ENCODE measurements around the gene BICD1.
"Not testable (repeated sequence)": the region's sequence is repeated elsewhere in the genome, so short reads cannot be mapped to it uniquely, and the experiment has no call there.

Gene BICD1

DNA sequence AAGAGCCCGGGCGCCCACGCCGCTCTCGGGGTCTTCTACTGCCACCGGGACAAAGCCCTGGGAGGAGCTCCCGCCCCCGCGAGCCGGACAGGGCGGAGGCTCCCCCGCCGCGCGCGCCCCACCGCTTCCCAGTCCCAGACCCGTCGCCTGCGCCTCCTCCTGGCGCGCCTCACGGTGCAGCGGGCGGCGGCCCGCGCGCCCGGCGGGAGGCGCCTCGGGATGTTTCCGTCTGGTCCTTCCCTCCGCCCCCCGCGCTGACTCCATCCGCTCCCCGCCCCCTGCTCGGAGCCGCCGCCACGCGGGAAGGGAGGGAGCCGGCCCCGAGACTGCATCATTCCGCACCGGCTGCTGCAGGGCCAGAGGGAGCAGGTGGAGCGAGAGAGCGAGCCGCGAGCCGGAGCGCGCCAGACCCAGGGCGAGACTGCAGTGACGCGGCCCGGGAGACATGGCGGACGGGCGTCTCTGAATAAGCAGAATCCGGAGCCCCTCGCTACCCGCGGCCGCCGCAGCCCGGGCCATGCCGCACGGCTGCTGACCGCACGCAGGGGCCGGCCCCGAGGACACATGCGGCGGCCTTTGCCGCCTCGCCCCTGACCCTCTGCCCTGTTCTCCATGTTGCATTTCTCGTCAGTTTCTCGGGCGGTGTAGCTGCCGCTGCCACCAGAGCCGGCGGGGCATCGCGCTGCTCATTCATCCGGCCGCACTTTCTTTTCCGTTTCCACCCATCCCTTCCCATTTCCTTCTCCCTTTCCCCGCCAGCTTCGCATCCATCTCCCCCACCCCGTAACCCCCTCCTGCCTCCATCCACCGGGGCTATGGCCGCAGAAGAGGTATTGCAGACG lies at the start of gene BICD1:
BICD1 (plus strand) TSS at position 331 of the 842 bp plus-strand sequence; CDS start at position 816, 485 bp downstream.
- peak; percentile 90 for DNase-seq (ENCODE audit: low read depth, low spot score)

DNA sequence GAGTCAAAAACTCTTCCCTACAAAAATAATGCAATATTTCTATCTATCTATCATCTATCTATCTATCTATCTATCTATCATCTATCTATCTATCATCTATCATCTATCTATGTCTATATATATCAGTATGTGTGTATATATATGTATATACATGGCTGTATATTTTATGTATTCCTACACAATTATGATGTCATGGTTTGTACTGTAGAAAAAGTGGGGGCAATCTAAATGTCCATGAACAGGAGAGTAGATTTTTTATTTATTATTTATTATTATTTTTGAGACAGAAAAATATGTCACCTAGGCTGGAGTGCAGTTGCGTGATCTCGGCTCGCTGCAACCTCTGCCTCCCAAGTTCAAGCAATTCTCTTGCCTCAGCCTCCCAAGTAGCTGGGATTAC lies 45.6 kb upstream of the BICD1 start:
- no peak for DNase-seq (ENCODE audit: low read depth, low spot score)

DNA sequence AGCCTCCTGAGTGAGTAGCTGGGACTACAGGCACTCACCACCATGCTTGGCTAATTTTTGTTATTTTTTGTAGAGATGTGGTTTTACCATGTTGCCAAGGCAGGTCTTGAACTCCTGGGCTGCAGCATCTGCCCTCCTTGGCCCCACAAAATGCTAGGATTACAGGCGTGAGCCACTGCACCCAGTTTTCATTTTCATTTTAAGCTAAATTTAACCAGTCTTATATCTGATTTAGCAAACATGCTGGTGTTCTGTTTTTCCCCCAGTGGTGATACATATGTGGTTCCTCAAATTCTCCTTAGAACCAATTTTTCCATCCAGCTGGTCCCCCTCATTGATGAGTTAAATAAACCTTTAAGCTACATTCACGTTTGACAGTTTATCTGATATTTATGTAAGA lies 43.8 kb upstream of the BICD1 start:
- no peak for DNase-seq (ENCODE audit: low read depth, low spot score)

DNA sequence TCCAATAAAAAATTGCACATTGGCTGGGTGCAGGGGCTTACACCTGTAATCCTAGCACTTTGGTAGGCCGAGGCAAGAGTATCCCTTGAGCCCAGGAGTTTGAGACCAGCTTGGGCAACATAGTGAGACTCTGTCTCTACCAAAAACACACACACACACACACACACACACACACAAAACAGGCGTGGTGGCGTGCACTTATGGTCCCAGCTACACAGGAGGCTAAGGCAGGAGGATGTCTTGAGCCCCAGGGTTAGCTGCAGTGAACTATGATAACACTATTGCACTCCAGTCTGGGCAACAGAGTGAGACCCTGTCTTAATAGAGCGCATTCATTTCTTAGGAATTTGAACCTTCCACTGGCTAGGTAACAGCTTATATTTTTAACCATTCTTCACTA lies 42.9 kb upstream of the BICD1 start:
- DNase-seq (ENCODE audit: low read depth, low spot score): no peak

DNA sequence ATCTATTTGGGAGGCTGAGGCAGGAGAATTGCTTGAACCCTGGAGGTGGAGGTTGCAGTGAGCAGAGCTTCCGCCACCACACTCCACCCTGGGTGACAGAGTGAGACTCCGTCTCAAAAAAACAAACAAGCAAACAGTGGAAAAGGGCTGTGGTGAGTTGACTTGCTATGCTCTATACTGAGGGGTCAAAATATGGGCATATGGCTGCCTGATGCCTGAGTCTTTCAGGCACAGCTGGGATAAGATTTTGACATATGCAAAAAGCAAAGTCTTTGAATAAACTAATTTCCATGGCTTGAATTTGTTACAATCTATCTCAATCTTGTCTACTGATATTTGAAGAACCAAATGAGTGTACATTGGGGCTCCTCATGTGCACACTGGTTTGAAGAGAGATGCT lies 40.4 kb upstream of the BICD1 start:
- DNase-seq (ENCODE audit: low read depth, low spot score): no peak

DNA sequence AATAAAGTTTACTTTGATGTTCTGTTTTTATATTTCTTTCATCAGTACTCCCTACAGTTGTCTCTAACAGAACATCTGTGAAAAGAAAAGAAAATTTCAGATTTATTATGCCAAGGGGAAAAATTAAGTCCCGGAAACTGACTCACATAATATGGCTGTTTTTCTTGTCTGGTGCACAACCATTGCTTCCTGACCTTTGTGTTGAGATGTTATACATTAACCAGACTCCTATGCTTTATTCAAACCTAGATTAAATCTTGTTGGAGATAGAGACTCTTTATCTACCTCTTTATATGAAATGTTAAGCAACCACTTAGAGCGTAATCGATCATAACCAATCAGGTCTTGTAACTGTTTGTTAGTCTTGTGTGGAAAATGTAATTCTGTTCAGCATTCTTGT lies 37.6 kb upstream of the BICD1 start:
- no peak for DNase-seq (ENCODE audit: low read depth, low spot score)

DNA sequence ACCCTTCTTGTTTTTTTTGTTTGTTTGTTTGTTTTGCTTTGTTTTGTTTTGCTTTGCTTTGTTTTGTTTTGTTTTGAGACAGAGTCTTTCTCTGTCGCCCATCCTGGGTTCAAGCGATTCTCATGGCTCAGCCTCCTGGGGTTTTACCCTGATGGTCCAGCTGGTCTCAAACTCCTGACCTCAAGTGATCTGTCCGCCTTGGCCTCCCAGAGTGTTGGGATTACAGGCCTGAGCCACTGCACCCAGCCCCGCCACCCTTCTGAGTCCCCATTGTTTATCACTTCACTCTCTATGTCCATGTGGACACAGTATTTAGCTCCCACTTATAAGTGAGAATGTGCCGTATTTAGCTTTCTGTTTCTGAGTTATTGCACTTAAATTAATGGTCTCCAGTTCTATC lies 36.9 kb upstream of the BICD1 start:
- no peak for DNase-seq (ENCODE audit: low read depth, low spot score)

DNA sequence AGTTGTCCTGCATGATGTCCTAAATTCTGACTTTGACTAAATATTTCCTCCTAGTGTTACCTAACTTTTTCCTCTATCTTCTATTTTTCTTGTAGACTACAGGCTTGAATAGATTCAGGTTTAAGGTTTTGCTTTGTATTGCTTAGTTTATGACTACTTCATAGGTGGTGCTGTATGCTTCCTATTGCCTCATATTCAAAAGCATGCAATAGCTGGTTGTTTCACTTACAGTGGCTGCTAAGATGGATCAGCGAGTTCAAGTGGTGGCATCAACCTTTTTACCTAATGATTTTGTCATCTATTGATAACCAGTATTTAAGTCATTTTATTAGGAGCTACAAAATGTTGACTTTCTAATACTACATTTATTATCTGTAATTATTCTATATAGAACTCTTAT lies 36.3 kb upstream of the BICD1 start:
- no peak for DNase-seq (ENCODE audit: low read depth, low spot score)

DNA sequence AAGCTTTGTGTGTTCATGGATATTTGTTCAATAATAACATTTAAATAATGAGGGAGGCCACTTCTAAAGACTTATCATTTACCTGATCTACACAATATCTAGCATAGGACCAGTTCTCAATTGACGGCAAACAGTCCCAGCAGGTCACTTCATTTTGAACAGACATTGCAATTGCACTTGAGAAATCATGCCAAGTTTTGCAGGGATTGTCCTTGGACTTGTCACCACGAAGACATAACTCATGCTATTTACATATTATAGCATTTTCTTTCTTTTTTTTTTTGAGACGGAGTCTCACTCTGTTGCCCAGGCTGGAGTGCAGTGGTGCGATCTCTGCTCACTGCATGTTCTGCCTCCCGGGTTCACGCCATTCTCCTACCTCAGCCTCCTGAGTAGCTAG lies 34.5 kb upstream of the BICD1 start:
- no peak for DNase-seq (ENCODE audit: low read depth, low spot score)

DNA sequence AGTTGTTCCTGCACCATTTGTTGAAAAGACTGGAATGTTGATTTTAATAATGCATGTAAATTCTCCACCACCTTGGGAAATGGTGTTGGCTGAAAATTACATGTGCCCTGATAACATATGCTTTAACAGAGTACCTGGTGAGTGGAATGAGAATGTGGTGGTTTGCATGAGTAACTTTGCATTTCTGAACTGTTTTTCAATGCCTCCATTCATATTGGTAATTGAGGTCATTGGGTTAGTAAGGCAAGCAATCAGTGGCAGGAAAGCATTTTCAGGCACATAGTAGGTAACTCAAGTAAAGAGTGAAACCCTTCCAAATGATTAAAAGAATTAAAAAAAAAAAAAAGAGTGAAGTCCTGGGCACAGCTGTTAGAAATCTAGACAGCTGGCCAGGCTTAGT lies 32.2 kb upstream of the BICD1 start:
- no peak for DNase-seq (ENCODE audit: low read depth, low spot score)

DNA sequence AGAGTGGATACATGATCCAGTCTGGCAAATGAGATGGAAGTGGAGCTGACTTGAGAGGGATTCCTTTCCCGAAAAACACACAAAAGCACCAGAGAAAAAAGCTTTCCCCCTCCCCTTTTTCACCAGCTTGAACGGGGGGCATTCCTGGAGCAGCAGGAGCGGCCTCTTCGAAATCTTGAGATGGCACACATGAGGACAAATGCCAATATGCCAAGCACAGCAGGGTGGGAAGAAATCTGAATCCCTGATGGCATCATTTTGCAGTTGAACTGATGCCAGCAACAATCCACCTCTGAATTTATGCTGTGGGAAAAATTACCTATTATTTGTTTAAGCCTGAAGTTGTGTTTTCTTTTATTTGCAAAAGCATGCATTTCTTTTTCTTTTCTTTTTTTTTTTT lies 29.7 kb upstream of the BICD1 start:
- no peak for DNase-seq (ENCODE audit: low read depth, low spot score)

DNA sequence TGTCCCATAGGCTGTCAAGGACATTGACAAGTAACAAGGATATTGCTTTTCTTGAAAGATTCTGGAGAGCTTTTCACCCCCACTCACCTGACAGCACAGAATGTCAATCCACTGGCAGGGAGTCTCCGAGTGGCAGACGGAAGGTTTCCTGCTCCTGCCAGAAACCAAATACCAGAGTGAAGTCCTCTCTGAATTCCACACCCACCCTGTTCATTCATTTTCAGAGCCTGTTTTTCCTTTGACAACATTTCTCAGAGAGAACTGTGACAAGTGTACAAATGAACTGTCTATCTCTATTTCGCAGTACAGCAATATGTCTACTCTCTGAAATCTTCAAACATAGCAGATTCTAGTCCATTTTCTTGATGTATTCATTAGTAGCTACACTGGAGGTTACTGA lies 26.2 kb upstream of the BICD1 start:
- no peak for DNase-seq (ENCODE audit: low read depth, low spot score)

DNA sequence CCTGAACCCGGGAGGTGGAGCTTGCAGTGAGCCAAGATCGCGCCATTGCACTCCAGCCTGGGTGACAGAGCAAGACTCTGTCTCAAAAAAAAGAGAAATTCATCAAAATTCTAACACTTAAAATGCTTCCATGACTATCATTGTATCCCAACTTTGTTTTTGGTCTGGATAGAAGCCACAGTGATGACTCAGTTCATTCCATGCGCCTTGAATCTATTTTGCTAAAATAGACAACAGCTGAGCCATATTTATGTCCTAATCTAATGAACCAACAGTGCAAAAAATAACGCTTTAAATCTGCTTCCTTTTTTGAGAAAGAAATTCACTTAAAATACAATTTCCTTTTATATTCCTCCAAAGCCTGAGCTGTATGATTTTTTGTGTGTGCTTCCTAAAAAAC lies 23.2 kb upstream of the BICD1 start:
- no peak for DNase-seq (ENCODE audit: low read depth, low spot score)

DNA sequence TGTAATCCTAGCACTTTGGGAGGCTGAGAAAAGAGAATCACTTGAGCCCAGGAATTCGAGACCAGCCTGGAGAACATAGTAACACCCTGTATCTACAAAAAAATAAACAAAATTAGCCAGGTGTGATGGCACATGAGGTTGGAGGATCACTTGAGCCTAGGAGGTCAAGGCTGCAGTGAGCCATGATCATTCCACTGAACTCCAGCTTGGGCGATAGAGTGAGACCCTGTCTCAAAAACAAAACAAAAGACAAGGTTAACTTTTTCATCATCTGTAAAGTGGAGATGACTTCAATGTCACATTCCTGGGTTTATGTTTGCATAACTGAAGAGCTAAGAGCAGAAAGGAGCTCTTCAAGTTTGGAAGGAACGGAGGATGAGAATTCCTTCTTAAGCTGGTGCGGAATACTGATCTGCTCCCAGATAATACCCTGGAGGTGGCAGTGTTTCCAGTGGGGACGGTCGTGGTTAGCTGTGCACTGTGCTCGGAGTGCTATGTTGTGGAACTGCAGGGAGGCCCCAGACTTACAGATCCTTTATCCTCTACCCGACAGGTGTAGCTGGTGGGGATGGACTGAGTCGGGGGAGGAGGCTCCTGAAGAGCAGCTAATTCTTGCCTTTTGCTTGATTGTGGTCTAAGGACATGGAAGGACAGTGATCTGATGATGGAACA lies 22.5 kb upstream of the BICD1 start:
- no peak for DNase-seq (ENCODE audit: low read depth, low spot score)

DNA sequence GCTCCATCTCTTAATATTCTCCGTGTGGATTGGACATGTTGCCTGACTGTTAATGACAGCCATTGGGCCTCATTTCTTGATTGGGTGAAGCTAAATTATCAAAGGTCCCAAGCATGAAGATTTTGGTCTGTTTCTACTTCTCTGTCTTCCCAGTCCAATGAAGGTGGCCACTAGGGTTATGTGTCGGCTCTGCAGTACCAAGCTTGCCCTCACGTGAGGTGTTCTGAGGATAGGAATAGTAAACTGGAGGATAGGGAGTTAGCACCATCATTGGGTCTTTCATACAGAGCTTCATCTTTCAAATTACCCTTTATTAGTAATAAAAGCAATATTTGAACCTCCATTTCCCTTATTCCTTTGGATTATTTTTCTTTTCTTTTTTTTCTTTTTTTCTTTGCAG lies 21.9 kb upstream of the BICD1 start:
- no peak for DNase-seq (ENCODE audit: low read depth, low spot score)

DNA sequence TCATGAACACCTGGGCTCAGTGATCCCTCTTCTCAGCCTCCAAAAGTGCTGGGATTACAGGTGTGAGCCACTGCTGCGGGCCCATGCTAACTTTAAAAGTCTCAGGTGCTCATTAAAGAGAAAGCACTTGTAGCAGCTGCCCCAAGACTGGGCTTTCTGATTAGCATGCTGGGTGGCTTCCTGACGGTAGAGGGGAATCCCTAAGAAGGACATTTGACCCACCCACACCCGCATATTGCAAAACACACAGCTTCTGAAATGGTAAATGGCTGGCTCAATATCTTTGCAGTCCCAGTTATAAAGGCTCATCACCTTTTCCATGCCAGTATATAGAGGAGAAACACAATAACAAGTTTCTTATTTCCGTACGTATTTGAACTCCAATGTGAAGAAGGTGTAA lies 19.3 kb upstream of the BICD1 start:
- no peak for DNase-seq (ENCODE audit: low read depth, low spot score)

DNA sequence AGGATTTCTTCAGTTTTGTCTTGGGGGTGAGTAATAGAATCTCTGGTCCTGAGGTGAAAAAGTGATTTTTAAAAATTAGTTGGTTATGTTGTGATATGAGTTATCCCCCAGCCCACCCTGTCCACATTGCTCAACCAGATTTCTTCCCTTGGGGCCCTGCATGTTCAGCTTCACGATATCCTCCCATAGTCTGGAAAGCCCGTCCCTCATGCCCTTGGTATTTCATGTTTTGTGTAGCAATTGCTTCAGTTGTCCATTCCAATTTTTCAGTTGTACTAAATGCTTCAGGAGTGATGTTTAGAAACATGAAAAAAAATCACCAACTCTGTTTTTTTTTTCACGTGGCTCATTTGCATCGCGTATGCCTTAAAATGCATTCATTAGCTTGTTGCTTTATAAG lies 17.5 kb upstream of the BICD1 start:
- no peak for DNase-seq (ENCODE audit: low read depth, low spot score)

DNA sequence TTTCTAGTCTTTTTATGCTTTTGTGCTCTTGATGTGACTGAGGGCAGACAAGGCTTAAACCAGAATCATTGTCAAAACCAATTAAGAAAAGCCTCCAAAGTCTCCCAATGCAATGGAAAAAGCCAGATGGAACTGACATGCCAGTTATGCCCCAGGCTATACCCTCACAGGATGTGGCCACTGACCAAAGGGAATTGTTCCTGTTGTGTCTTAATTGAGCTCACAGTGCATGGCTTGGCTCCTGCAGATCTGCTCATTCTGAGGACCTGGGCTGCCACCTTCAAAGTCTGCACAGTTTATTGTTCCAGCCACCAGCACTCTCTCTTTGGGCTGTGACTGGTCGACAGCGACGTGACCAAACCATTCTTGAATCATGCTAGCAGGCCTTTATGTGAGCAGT lies 17.1 kb upstream of the BICD1 start:
- peak; percentile 77 for DNase-seq (ENCODE audit: low read depth, low spot score)

DNA sequence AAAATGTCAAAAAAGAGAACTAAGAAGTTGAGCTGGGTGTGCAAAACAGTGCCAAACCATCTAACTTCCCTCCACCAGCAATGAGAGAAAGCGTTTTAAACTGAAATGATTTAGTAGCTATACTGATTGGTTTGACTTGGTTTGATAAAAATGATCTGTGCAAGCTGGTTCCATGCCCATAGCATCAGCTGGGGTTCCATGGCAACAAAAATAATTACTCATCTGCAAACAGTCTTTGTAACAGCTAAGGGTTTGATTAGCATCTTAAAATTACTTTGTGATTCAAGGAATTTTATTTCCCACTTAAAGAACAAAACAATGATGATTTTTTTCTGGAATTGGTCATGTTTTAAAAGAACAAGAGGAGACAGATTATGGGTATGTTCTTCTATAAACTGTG lies 15.0 kb upstream of the BICD1 start:
- no peak for DNase-seq (ENCODE audit: low read depth, low spot score)

DNA sequence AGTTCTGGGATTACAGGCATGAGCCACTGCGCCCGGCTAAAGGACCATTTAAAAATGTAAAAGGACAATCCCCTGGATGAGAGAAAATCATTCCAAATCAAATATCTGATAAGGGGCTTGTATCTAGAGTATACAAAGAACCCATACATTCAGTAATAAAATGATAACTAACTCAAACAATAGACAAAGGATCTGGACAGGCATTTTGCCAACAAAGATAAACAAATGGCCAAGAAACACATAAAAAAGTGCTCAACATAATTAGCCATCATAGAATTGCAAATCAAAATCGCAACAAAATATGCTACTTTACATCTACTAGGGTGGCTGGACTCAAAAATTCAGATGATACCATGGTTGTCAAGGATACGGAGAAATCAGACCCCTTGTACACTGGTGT lies 8.5 kb upstream of the BICD1 start:
- DNase-seq (ENCODE audit: low read depth, low spot score): no peak

DNA sequence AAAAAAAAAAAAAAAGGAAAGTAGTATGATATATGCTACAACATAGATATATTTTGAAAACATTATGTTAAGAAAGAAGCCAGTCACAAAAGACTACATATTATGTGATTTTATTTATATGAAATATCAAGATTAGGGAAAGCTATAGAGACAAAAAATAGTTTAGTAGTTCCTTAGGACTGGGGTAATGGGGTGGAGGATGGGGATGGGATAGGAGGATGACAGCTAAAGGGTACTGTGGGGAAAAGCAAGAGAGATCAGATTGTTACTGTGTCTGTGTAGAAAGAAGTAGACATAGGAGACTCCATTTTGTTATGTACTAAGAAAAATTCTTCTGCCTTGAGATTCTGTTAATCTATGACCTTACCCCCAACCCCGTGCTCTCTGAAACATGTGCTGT lies 7.4 kb upstream of the BICD1 start:
- DNase-seq (ENCODE audit: low read depth, low spot score): not testable (repeated sequence)

DNA sequence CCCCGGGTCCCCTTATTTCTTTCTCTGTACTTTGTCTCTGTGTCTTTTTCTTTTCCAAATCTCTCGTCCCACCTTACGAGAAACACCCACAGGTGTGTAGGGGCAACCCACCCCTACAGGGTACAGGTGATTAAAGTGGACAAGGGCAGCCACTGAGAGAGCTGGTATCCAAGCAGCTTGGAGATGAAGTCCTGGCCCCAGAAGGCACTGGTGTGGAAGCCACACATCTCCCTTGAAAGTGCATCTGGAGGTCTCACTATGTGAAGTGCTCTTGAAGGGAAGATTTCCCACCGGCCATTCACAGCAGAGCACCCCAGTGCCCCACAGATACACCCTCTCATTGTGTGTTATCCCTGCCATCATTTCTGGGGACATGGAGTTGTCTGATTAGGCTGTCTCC lies 6.3 kb upstream of the BICD1 start:
- no peak for DNase-seq (ENCODE audit: low read depth, low spot score)

DNA sequence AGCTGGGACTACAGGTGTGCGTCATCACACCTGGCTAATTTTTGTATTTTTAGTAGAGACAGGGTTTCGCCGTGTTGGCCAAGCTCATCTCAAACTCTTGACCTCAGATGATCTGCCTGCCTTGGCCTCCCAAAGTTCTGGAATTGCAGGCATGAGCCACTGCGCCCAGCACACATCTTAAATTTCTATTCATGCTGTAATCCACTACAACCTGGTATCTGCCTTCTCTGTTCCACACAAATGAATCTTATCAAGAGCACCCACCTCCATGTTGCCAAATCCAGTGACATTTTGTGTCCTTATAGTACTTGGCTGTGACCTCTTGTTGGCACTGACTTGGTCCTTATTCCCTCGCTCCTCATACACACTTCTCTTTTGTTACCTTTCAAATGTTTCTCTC lies 5.8 kb upstream of the BICD1 start:
- DNase-seq (ENCODE audit: low read depth, low spot score): no peak
